ENCODE measurements around the gene ANXA10.

- TF ChIP-seq RAD21 (IDR thresholded peaks at IDR 0.05; ENCODE audit: low read length) (no peak), CTCF (IDR thresholded peaks at IDR 0.05) (no peak)
These were observed 45.8 kb downstream of the ANXA10 start for GRCh38 chr4:168138143-168138542.
